SHP77 treated with DMSO at 0.1 percent for 48 hours (cell line): Measurements from ENCODE around the gene TEX55.
"Not testable (repeated sequence)": the region's sequence is repeated elsewhere in the genome, so short reads cannot be mapped to it uniquely, and the experiment has no call there.

Source experiments
- DNase-seq: peaks from one replicate; lab custom pipeline; 2025; lab: John Stamatoyannopoulos, UW

TEX55 gene

GRCh38 chr3:119160815-119161214, 14.8 kb downstream of the TEX55 start:
- DNase-seq = no peak

GRCh38 chr3:119161240-119161639, 15.3 kb downstream of the TEX55 start:
- DNase-seq = no peak

- DNase-seq = not testable (repeated sequence)
Observed at GRCh38 chr3:119164745-119165144, 18.8 kb downstream of the TEX55 start.

- DNase-seq = no peak
Observed at GRCh38 chr3:119170821-119171220, 24.9 kb downstream of the TEX55 start.

- DNase-seq = no peak
Observed at GRCh38 chr3:119173325-119173724, 27.4 kb downstream of the TEX55 start, which contains the start of gene UPK1B. UPK1B (plus strand) TSS chr3:119173598; CDS start chr3:119186742, 13,144 bp downstream.

- DNase-seq = no peak
Observed at GRCh38 chr3:119175872-119176756, 30.1 kb downstream of the TEX55 start.

- no peak for DNase-seq
Observed at GRCh38 chr3:119176778-119177177, 30.8 kb downstream of the TEX55 start.

- DNase-seq = no peak
Observed at GRCh38 chr3:119177321-119177720, 31.4 kb downstream of the TEX55 start.

- no peak for DNase-seq
Observed at GRCh38 chr3:119181765-119182164, 35.8 kb downstream of the TEX55 start.

- no peak for DNase-seq
Observed at GRCh38 chr3:119184111-119184510, 38.1 kb downstream of the TEX55 start.

- no peak for DNase-seq
Observed at GRCh38 chr3:119184796-119185570, 39.0 kb downstream of the TEX55 start.

GRCh38 chr3:119187266-119187665, 41.3 kb downstream of the TEX55 start:
- DNase-seq = no peak

- DNase-seq = no peak
Observed at GRCh38 chr3:119191800-119192199, 45.8 kb downstream of the TEX55 start.

GRCh38 chr3:119194237-119195150, 48.5 kb downstream of the TEX55 start:
- no peak for DNase-seq

GRCh38 chr3:119195151-119195476, 49.1 kb downstream of the TEX55 start:
- no peak for DNase-seq

- DNase-seq = no peak
Observed at GRCh38 chr3:119195911-119196310, 49.9 kb downstream of the TEX55 start.
